Endothelial cell of umbilical vein (primary cell): Measurements from ENCODE around the gene SAMD14. TPM values are rescaled to one million over a fixed set of nuclear protein-coding genes. Genes with fewer than 3 reads are reported as not detected.
A peak's percentile ranks its signal among the peaks of the same experiment; 100 is the strongest.

Experiments used
- BruUV-seq: library from RNA; stranded (reverse); fragments of 400-500 nt; replicated peaks from 2 replicates; lab custom pipeline; 2021; lab: Mats Ljungman, UMichigan
- CTCF ChIA-PET: fragments of 300-600, 350-600 bp; sonication (Branson Sonifier 250); formaldehyde crosslinking; loops from one replicate; lab custom pipeline; 2021; ENCODE audit warnings: antibody characterized with exemption, inconsistent platforms; lab: Charles Lee
- POLR2A ChIA-PET: fragments of 300-600, 350-600 bp; sonication (Branson Sonifier 250); formaldehyde crosslinking; loops from one replicate; lab custom pipeline; 2021; ENCODE audit warnings: antibody characterized with exemption, inconsistent platforms; lab: Charles Lee
- DNase-seq: peaks from one replicate; pipeline ENCODE4 v3.0.0-alpha.2; 2011; ENCODE audit warnings: low read depth, low spot score
- FAIRE-seq: peaks from 2 replicates; lab custom pipeline; 2011; peaks lifted over from hg19 to GRCh38; lab: Jason Lieb, UNC
- H2AFZ ChIP-seq: 2 replicates; pipeline ENCODE4 v1.6.0; 2012; ENCODE audit warnings: low read depth, low read length, control low read depth, inconsistent platforms
- H3K27ac ChIP-seq: 2 replicates; pipeline ENCODE4 v1.5.1; 2011; ENCODE audit warnings: low read depth, mild to moderate bottlenecking, control low read depth, low read length, moderate library complexity; ENCODE audit not compliant: insufficient read depth
- H3K27me3 ChIP-seq, 2 experiments: 2 replicates each; pipeline versions ENCODE4 v1.6.0 to v1.6.1; 2011; ENCODE audit warnings: low read length in 2 of 2, mixed read lengths in 1 of 2; ENCODE audit not compliant: control insufficient read depth in 2 of 2, insufficient read depth in 2 of 2
- H3K36me3 ChIP-seq, 2 experiments: 2 replicates in 1 of 2; 3 replicates in 1 of 2; pipeline ENCODE4 v1.5.1; 2011; ENCODE audit warnings: low read length in 2 of 2, mild to moderate bottlenecking in 1 of 2, moderate library complexity in 1 of 2; ENCODE audit not compliant: control insufficient read depth in 2 of 2, insufficient read depth in 2 of 2; ENCODE audit errors: extremely low read depth in 1 of 2
- H3K4me1 ChIP-seq: 3 replicates; pipeline ENCODE4 v1.5.1; 2011; ENCODE audit warnings: mild to moderate bottlenecking, low read length; ENCODE audit not compliant: control insufficient read depth, insufficient read depth; ENCODE audit errors: extremely low read depth
- H3K4me2 ChIP-seq: 2 replicates; pipeline ENCODE4 v1.6.1; 2011; ENCODE audit warnings: low read length, control low read depth, mixed read lengths; ENCODE audit not compliant: insufficient read depth
- H3K4me3 ChIP-seq, 3 experiments: fragments of 200-600 bp in 1 of 3; sonication (generic), shearing (Covaris generic) in 1 of 3; replicated peaks in 1 of 3; 2 replicates each; pipeline ENCODE4 v1.5.1; 2011 to 2016; ENCODE audit warnings: control low read depth in 3 of 3, low read length in 3 of 3, mild to moderate bottlenecking in 2 of 3, inconsistent platforms in 1 of 3, low read depth in 1 of 3, moderate library complexity in 1 of 3; ENCODE audit not compliant: insufficient read depth in 1 of 3
- H3K79me2 ChIP-seq: 2 replicates; pipeline ENCODE4 v1.6.0; 2012; ENCODE audit warnings: low read length, inconsistent platforms; ENCODE audit not compliant: control insufficient read depth, insufficient read depth
- H3K9ac ChIP-seq: replicated peaks from 2 replicates; pipeline ENCODE3; 2011; ENCODE audit warnings: low read length, control low read depth; ENCODE audit not compliant: insufficient read depth; ENCODE audit errors: extremely low read depth
- H3K9me1 ChIP-seq: replicated peaks from 3 replicates; pipeline ENCODE4 v1.6.0; 2011; ENCODE audit warnings: mild to moderate bottlenecking, low read length; ENCODE audit not compliant: control insufficient read depth, insufficient read depth; ENCODE audit errors: extremely low read depth
- H3K9me3 ChIP-seq: replicated peaks from 2 replicates; pipeline ENCODE4 v1.5.1; 2012; ENCODE audit warnings: low read length, inconsistent platforms; ENCODE audit not compliant: control insufficient read depth, insufficient read depth
- H4K20me1 ChIP-seq: replicated peaks from 2 replicates; pipeline ENCODE3; 2011; ENCODE audit warnings: mild to moderate bottlenecking, low read length; ENCODE audit not compliant: control insufficient read depth, insufficient read depth; ENCODE audit errors: extremely low read depth
- EZH2 ChIP-seq: IDR thresholded peaks from 2 replicates; pipeline ENCODE4 v1.6.1; 2012; ENCODE audit warnings: borderline replicate concordance, low read depth, mild to moderate bottlenecking, moderate library complexity, low read length, inconsistent platforms; ENCODE audit not compliant: severe bottlenecking
- FOS ChIP-seq: IDR thresholded peaks from 2 replicates; pipeline ENCODE4 v1.6.1; 2011; ENCODE audit warnings: mild to moderate bottlenecking, low read length, moderate library complexity, borderline replicate concordance; ENCODE audit not compliant: insufficient read depth
- GATA2 ChIP-seq: IDR thresholded peaks from 2 replicates; pipeline ENCODE4 v1.7.0; 2011; ENCODE audit warnings: low read depth, mild to moderate bottlenecking, moderate library complexity, mixed read lengths, low read length; ENCODE audit not compliant: insufficient read length, insufficient read depth
- JUN ChIP-seq: IDR thresholded peaks from 2 replicates; pipeline ENCODE4 v1.6.1; 2011; ENCODE audit warnings: borderline replicate concordance, low read depth; ENCODE audit not compliant: insufficient read length, insufficient read depth
- MYC ChIP-seq: IDR thresholded peaks from one replicate; pipeline ENCODE4 v1.6.1; 2011; ENCODE audit warnings: mild to moderate bottlenecking, low read depth, low read length
- POLR2A ChIP-seq: IDR thresholded peaks from 2 replicates; pipeline ENCODE4 v1.6.1; 2012; ENCODE audit warnings: low read depth, mild to moderate bottlenecking, control low read depth, low read length
- POLR2AphosphoS5 ChIP-seq: IDR thresholded peaks from 2 replicates; pipeline ENCODE4 v1.6.1; 2012; ENCODE audit warnings: low read depth, mild to moderate bottlenecking, control low read depth, low read length, moderate library complexity; ENCODE audit not compliant: insufficient read depth
- dilution Hi-C: fragments of 300-500 bp; cut with MboI; formaldehyde crosslinking; loops from one replicate; pipeline ENCODE4 v1.15.0; 2019; ENCODE audit warnings: low sequenced_read_pairs; ENCODE audit not compliant: extremely low pct_ligation_motif_present
- intact Hi-C: fragments of 100-400 bp; cut with micrococcal nuclease; formaldehyde crosslinking; loops from one replicate; pipeline ENCODE4 v1.10.0; 2022
- polyA plus RNA-seq, 4 experiments: library from polyadenylated mRNA; depleted of rRNA in 3 of 4; stranded (reverse) in 3 of 4; unstranded in 1 of 4; fragments of >200 nt; gene quantifications; 2 replicates each; pipeline versions ENCODE4 v1.2.1 to v1.2.3, GENCODE V29; 2011 to 2012; ENCODE audit warnings: missing spikeins in 1 of 4
- total RNA-seq: library from RNA; stranded (reverse); gene quantifications from 2 replicates; pipeline ENCODE4 v1.2.3, GENCODE V29; 2021
- TF ChIP-seq, protein P1 (sequence below): IDR thresholded peaks from 2 replicates; pipeline ENCODE4 v1.6.1; 2011; ENCODE audit not compliant: insufficient read depth, insufficient read length
- TF ChIP-seq, protein P2 (sequence below), 2 donors: IDR thresholded peaks; 1 replicate in 1 of 2; 2 replicates in 1 of 2; pipeline ENCODE4 v1.5.1; 2011; ENCODE audit warnings: low read length in 2 of 2, mild to moderate bottlenecking in 2 of 2, moderate library complexity in 2 of 2, control low read depth in 1 of 2, inconsistent platforms in 1 of 2, low read depth in 1 of 2; ENCODE audit not compliant: insufficient read depth in 1 of 2; ENCODE audit errors: extremely low read depth in 1 of 2

The SAMD14 gene
- total and polyA plus RNA-seq, 2 donors (not counting 3 experiments of a cell fraction or from before 2014, with no cell fraction given): 6.8 to 15.6 TPM

DNA sequence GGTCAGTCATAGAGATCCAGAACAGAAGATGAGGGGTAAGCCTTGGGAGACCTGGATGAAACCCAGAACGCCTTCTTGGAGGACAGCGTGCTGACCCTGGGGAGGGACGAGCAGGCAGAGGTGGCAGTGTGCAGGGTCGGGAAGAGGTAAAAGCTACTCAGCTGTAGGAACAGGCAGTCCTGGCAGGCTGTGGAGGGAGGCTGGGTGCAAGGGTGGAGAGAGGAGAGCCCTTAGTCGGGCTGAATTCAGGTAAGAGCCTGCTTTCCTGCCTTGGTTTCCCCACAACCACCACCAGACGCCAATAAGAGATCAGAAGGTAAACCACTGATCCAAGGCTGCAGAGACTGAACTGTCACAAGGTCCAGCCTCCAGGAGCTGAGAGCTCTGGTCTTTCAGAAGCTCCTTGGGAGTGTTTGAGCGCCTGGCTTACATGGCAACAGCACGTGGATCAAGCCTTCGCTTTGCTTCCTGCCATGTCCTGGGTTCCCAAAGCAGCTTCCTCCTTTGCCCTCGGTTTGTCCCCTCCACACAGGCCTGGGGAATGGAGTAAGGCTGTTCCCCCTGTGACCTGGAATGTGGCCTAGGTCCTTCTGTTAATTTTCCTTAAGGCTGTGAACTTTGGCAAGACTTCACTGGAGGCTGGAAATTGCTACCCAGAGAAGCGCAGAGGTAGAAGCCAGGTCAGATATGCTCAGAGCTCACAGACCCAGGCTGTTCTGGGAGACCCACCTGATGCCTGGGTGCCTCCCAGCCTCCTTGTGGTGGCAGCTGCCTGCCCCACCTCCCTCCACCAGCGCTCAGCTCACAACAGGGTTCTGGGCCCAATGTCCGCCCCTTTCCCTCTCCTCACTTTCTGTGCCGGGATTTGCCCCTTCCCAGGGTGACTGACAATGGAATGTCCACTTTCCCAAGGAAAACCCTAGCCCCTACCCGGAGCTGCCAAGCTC is 38.7 kb downstream of the SAMD14 start:
- peaks cover 0 to 16% of the 10 kb centered on the region in 2 experiments for H3K36me3 ChIP-seq
- FAIRE-seq (no peak), DNase-seq (no peak)
- intact Hi-C loops: no loop called here
- no peaks in the 10 kb centered on the region for H3K9me1 ChIP-seq
- H3K4me3 ChIP-seq: no peak overlapping the region
- ChIA-PET POLR2A (no interaction called here), CTCF (interaction anchor here (0.9 to 5.4 kb wide), 6 partner anchors 12 to 207 kb away, joined by 3 to 101 read pairs (median 24); partner anchors contain the start of gene ITGA3)
- no peaks in the 10 kb centered on the region for H3K27me3 ChIP-seq
- no peaks in the 10 kb centered on the region for H4K20me1 ChIP-seq
- TF ChIP-seq, protein P1, sequence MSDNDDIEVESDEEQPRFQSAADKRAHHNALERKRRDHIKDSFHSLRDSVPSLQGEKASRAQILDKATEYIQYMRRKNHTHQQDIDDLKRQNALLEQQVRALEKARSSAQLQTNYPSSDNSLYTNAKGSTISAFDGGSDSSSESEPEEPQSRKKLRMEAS: no peak
- peak; percentile 32 for TF ChIP-seq POLR2AphosphoS5
- H3K9ac ChIP-seq: no peak overlapping the region
- H3K79me2 ChIP-seq: no peaks in the 10 kb centered on the region
- peaks cover 10% of the 10 kb centered on the region for H3K4me1 ChIP-seq
- H3K4me2 ChIP-seq: no peak overlapping the region
- no peak overlapping the region for H3K27ac ChIP-seq
- H2AFZ ChIP-seq: no peak overlapping the region
- BruUV-seq: no TSS peak
- no peaks in the 10 kb centered on the region for H3K9me3 ChIP-seq
- dilution Hi-C loops: no loop called here

DNA sequence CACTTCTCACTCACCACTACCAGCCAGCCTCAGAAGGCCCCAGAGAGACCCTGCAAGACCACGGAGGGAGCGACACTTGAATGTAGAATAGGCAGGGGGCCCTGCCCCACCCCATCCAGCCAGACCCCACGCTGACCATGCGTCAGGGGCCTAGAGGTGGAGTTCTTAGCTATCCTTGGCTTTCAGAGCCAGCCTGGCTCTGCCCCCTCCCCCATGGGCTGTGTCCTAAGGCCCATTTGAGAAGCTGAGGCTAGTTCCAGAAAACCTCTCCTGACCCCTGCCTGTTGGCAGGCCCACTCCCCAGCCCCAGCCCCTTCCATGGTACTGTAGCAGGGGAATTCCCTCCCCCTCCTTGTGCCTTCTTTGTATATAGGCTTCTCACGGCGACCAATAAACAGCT is 39.9 kb downstream of the SAMD14 start:
- no peak overlapping the region for H3K4me2 ChIP-seq
- H3K9me1 ChIP-seq: no peaks in the 10 kb centered on the region
- H3K27me3 ChIP-seq: no peaks in the 10 kb centered on the region
- TSS peak; percentile 66 for BruUV-seq
- no peaks in the 10 kb centered on the region for H4K20me1 ChIP-seq
- no peaks in the 10 kb centered on the region for H3K9me3 ChIP-seq
- peaks cover 7% of the 10 kb centered on the region for H3K4me1 ChIP-seq
- FAIRE-seq (no peak), DNase-seq (no peak)
- TF ChIP-seq EZH2 (no peak), JUN (no peak), POLR2A (no peak), MYC (no peak), FOS (no peak), POLR2AphosphoS5 (no peak), GATA2 (no peak)
- TF ChIP-seq, protein P1: no peak
- TF ChIP-seq, protein P2, sequence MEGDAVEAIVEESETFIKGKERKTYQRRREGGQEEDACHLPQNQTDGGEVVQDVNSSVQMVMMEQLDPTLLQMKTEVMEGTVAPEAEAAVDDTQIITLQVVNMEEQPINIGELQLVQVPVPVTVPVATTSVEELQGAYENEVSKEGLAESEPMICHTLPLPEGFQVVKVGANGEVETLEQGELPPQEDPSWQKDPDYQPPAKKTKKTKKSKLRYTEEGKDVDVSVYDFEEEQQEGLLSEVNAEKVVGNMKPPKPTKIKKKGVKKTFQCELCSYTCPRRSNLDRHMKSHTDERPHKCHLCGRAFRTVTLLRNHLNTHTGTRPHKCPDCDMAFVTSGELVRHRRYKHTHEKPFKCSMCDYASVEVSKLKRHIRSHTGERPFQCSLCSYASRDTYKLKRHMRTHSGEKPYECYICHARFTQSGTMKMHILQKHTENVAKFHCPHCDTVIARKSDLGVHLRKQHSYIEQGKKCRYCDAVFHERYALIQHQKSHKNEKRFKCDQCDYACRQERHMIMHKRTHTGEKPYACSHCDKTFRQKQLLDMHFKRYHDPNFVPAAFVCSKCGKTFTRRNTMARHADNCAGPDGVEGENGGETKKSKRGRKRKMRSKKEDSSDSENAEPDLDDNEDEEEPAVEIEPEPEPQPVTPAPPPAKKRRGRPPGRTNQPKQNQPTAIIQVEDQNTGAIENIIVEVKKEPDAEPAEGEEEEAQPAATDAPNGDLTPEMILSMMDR (IDR thresholded peaks at IDR 0.05; ENCODE audit: extremely low read depth in 1 of 2, insufficient read depth in 1 of 2, low read depth in 1 of 2, low read length in 2 of 2): no peak
- no peak overlapping the region for H2AFZ ChIP-seq
- no peak overlapping the region for H3K27ac ChIP-seq
- CTCF ChIA-PET: interaction anchor here (5.4 kb wide), 1 partner anchor 63 kb away, joined by 101 read pairs; no protein-coding TSS in a partner anchor
- dilution Hi-C loops: no loop called here
- no peak overlapping the region for H3K9ac ChIP-seq
- POLR2A ChIA-PET: no interaction called here
- H3K79me2 ChIP-seq: no peaks in the 10 kb centered on the region
- no peak overlapping the region for H3K4me3 ChIP-seq
- H3K36me3 ChIP-seq: peaks cover 0 to 16% of the 10 kb centered on the region in 2 experiments
- intact Hi-C loops: no loop called here
